NCI-H460 (cell line): Measurements from ENCODE around the gene CFAP70. TPM values are rescaled to one million over a fixed set of nuclear protein-coding genes. Genes with fewer than 3 reads are reported as not detected.
A peak's percentile ranks its signal among the peaks of the same experiment; 100 is the strongest.
"Not testable (repeated sequence)": the region's sequence is repeated elsewhere in the genome, so short reads cannot be mapped to it uniquely, and the experiment has no call there.

ENCODE experiments used
- DNase-seq: peaks from one replicate; pipeline ENCODE4 v3.0.0-alpha.2; 2016; ENCODE audit warnings: low read depth; ENCODE audit errors: extremely low read depth
- total RNA-seq: library from RNA; depleted of rRNA; stranded (reverse); fragments of >200 nt; shearing (Covaris generic); gene quantifications from 2 replicates; pipeline ENCODE4 v1.2.3, GENCODE V29; 2014

CFAP70 gene
- total RNA-seq, 1 experiment from 2014 or later: 0.15 TPM

DNA sequence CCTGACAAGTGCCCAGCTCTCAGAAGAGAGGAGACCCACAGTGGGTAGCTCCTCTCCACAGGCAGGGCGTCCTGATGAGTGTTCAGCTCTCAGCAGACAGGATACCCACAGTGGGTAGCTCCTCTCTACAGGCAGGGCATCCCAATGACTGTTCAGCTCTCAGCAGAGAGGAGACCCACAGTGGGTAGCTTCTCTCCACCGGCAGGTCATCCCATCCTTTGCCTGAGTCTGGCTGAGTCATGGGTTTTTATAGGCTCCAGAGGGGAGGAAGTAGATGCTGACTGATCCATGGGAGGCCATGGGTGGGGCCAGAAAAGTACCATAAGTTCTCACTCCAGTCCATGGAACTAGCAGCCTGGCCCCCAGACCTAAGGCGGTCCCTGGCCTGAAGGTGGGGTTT lies 18.5 kb downstream of the CFAP70 start:
- DNase-seq: no peak

DNA sequence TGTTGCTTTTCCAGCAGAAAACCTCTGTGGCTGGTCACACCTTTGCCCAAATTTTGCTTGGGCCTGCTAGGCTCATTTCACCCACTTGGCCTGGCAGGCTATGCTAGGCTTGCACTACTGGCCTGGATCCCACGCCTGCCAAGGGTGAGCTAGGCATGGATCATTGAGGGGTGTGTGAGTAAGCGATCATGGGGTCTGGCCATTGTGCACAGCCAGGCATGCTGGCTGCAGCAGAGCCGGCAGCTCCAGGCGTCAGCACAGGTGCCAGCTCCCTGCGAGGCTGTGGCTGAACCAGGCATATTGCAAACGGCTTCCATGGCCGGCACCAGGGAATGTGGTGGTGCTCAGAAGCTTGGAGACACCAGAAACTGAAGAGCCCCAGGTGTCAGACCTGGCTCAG lies 19.2 kb downstream of the CFAP70 start:
- no peak for DNase-seq

DNA sequence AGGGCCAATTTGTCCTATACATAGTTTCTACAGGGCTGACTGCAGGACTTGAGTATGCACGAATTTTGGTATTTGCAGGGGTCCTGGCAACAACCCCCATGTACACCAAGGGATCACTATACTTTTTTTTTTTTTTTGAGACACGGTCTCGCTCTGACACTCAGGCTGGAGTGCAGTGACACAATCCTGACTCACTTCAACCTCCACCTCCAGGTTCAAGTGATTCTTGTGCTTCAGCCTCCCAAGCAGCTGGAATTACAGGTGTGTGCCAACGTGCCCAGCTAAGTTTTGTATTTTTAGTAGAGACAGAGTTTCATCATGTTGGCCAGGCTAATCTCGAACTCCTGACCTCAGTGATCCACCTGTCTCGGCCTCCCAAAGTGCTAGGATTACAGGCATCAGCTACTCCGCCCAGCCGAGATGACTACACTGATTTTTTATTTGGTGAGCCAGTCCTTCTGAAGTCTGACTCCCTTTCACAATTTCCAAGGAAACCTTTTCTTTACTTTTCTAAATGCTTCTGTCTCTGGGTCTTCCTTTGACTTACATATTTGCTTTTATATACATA lies 19.8 kb downstream of the CFAP70 start:
- no peak for DNase-seq

DNA sequence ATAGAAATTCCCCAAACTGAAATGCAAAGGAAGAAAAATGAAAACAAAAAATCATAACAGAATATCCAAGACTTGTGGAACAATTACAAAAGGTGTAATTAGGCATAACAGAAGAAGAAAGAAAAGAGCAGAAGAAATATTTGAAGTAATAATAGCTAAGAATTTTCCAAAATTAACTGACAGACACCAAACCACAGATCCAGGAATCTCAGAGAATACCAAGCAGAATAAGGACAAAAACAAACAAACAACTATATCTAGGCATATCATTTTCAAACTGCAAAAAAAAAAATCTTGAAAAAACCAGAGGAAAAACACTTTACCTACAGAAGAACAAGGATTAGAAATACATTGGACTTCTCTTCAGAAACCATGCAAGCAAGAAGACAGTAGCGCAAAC lies 25.5 kb downstream of the CFAP70 start:
- no peak for DNase-seq

DNA sequence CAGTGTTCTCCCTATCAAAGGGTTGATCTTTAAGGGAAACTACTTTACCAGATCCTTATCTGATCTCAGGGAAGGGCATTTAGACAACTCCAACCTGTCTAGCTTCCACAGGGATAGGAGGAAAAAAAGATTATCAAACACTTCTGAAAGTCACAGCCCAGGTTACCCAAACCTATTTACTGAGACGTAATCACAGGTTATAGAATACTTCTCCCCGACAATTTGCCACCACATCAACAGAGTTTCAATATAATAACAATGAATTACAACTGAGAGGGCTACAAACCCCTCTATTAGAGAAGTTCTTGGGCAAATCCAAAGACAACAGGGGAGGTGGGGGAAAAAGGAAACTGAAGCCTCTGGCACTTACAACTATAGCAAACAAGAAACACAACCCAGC lies 26.3 kb downstream of the CFAP70 start:
- DNase-seq: no peak

DNA sequence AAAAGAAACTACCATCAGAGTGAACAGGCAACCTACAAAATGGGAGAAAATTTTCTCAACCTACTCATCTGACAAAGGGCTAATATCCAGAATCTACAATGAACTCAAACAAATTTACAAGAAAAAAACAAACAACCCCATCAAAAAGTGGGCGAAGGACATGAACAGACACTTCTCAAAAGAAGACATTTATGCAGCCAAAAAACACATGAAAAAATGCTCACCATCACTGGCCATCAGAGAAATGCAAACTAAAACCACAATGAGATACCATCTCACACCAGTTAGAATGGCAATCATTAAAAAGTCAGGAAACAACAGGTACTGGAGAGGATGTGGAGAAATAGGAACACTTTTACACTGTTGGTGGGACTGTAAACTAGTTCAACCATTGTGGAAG lies 30.1 kb downstream of the CFAP70 start:
- not testable (repeated sequence) for DNase-seq

DNA sequence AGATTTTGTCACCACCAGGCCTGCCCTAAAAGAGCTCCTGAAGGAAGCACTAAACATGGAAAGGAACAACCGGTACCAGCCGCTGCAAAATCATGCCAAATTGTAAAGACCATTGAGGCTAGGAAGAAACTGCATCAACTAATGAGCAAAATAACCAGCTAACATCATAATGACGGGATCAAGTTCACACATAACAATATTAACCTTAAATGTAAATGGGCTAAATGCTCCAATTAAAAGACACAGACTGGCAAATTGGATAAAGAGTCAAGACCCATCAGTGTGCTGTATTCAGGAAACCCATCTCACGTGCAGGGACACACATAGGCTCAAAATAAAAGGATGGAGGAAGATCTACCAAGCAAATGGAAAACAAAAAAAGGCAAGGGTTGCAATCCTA lies 33.4 kb downstream of the CFAP70 start:
- DNase-seq: not testable (repeated sequence)

DNA sequence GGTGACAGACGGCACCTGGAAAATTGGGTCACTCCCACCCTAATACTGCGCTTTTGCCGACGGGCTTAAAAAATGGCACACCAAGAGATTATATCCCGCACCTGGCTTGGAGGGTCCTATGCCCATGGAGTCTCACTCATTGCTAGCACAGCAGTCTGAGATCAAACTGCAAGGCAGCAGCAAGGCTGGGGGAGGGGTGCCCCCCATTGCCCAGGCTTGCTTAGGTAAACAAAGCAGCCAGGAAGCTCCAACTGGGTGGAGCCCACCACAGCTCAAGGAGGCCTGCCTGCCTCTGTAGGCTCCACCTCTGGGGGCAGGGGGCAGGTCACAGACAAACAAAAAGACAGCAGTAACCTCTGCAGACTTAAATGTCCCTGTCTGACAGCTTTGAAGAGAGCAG lies 35.1 kb downstream of the CFAP70 start:
- DNase-seq: not testable (repeated sequence)

DNA sequence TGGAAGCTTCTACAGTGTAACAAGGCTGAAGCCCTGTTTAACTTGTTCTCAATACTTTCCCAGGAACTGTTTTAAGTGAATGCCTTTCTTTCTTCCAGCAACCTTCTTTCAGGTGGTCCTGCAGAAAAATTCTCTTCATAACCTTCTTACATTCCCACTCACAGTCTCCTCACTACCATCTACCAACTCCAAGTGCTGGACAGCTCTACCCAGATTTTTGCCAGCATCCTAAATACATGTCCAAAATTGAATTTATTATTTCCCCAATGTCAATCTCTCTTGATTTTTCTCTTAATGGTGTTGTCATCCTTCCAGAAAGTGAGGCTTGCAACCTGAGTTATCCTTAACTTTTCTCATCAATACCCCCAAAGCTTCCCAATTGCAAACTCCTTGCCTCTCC lies 48.2 kb downstream of the CFAP70 start:
- no peak for DNase-seq

DNA sequence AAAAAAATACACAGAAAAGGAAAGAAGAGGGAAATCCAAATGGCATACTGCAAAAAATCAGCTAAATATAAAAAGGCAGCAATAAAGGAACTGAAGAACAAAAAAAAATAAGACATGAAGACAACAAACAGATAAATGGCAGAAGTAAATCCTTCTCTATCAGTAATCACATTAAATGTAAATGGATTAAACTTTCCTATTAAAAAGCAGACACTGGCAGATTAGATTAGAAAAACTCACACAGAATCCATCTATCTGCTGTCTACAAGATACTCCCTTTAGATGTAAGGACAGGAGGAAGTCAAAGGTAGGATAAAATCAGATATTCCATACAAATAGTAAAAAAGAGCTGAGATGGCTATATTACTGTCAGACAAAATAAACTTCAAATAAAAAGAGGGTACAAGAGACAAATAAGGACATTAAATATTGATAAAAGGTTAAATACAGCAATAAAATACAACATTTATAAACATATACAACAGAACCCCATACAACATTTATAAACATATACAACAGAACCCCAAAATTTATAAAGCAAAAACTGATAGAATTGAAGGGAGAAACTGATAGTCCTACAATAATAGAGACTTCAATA lies 51.4 kb downstream of the CFAP70 start:
- no peak for DNase-seq

DNA sequence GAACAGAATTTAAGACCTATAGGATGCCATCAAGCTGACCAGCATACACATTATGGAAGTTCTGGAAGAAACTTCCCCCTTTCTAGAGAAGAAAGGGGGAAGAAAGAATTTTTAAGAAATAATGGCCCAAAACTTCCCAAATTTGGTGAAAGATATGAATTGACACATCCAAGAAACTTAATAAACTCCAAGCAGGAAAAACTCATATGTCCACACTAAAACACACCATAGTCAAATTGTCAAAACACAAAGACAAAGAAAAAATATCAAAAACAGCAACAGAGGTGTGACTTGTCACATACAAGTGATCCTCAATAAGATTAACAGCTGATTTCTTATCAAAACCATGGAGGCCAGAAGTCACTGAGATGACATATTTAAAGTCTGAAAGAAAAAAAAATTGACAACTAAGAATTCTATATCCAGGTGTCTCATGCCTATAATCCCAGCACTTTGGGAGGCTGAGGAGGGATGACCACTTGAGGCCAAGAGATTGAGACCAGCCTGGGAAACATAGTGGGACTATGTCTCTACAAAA lies 52.4 kb downstream of the CFAP70 start:
- DNase-seq: no peak

DNA sequence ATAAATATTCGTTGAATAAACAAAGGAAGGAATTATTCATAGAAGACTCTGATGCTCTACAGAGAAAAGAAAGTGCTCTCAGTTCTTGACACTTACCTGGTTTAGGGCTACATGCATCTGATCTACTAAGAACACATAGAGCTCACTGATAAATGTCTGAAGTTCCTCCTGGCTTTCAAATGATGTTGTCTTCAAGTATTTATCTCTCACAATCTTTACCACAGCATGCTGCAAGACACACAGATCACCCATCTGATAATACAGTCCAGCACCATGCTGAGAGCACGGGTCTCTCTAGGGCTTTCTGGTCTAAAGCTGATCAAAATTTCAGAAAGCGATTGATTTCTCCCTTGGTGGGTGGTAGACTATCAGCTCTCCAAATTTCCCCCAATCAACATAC lies 61.7 kb downstream of the CFAP70 start:
- no peak for DNase-seq

DNA sequence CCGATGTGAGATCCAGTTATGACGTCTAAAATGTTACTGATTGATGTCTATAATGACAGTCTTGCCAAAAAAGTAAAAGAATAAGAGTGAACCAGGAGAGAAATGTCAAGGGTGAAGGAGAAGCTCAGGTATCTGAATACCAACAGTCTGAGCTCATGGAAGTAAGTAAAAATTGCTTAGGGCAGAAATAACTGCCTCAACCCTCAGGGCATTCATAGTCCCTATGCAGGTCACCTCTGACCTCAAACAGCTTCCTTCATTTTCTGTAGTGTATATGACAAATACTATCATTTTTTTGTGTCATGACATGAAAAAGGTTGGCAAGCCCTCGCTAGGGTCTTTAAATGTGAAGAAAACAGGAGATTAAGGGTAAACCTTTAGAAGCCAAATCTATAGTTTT lies 65.2 kb downstream of the CFAP70 start:
- no peak for DNase-seq

DNA sequence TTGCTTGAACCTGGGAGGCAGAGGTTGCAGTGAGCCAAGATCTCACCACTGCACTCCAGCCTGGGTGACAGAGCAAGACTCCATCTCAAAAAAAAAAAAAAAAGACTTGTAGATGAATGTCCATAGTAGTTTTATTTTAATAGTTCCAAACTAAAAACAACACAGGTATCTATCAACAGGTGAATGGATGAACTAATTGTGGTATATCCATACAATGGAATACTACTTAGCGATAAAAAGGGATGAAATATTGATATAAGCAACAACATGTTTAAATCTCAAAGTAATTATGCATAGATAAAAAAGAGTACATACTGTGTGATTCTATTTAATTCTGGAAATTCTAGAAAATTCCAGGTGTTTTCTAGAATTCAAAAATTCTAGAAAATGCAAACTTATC lies 68.7 kb downstream of the CFAP70 start:
- DNase-seq: no peak

DNA sequence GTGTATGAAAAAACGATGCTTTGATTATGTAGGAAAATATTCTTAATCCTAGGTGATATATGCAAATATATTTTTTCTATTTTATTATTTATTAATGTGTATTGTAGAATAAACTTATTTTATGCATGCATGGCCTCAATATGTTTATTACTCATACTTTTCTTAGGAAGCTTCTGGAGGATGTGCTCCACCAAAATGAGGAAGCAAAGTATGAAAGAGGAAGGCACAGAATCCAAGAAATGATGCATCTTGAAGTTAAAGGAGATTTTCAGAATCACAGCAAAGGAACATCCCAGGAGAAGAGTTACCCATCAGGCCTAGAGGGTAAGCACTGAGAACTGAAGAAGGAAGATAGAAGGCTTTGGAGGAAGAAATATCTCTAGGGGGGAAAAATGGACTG lies 71.2 kb downstream of the CFAP70 start:
- no peak for DNase-seq

DNA sequence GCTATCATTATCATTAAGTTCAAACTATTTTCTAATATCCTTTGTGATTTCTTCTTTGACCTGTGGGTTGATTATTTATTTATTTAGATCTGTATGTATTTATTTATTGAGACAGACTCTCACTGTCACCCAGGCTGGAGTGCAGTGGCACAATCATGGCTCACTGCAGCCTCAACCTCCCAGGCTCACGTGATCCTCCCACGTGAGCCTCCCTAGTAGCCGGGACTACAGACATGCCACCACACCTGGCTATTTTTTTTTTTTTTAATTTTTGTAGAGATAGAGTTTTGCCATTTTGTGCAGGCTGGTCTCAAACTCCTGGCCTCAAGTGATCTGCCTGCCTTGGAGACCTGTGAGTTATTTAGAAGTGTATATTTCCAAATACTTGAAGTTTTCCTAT lies 77.6 kb downstream of the CFAP70 start:
- no peak for DNase-seq

DNA sequence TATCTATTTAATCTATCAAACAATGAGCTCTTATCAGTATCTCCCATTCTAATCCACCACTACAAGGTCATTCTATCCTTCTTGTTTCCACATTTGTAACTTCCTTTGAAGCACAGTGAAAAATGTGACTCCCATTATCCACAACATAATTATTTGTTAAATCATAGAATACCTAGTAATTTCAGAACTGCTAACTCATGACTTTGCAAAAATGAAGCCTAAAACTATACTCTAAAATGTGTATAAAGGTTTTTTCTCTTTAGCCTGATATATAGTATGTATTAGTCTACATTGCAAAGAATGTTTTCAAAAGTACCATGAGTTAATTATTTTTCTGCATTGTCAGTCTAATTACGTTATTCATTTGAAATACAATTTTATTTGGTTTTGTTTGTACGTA lies 94.2 kb downstream of the CFAP70 start:
- no peak for DNase-seq

DNA sequence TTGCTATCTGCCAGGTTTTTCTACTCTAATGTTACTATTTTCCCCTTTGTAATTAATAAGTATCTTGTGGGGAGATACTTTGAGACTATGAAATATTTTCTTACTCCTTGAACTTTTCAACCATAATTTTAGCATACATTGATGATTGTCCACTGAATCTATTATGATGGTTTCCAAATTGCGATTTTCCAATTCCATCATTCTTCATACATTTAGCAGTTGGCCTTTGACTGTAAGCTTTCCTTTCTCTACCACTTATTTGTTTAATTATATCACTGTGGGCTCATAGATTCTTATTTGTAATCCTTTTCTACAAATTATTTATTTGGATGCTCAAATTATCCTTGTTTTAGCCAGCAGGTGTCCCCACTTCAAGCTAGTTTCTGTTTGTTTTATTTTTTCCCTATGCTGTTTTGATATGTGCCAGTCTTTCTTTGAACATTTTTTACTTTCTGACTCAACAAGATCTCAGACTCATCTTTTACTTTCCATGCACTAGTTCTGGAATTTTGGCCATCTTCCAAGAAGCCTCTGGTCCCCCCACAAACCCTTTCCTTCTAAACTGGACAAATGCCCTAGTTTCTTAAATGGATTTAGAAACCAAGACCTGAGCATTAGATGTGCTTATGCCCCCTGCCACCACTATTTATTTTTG lies 94.8 kb downstream of the CFAP70 start:
- peak; percentile 30 for DNase-seq

DNA sequence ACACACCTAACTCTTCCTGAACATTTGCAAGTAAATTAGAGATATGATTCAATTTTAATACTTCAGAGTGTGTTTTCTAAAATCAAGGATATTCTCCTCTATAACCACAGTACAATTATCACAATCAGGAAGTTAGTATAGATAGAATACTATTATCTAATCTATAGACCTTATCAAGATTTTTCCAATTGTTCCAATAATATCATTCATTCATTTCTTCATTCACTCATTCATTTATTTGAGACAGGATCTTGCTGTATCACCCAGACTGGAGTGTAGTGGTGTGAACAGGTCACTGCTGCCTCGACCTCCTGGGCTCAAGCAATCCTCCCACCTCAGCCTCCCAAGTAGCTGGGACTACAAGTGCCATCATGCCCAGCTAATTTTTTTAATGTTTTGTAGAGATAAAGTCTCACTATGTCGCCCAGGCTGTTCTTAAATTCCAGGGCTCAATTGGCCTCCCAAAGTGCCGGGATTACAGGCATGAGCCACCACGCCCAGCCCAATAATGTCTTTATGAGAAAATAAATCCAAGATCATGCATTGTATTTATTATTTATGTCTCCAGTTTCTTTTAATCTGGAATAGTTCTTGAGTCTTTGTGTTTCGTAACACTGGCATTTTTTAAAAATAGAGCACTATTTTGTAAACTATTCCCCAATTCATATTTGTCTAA lies 95.6 kb downstream of the CFAP70 start:
- no peak for DNase-seq

DNA sequence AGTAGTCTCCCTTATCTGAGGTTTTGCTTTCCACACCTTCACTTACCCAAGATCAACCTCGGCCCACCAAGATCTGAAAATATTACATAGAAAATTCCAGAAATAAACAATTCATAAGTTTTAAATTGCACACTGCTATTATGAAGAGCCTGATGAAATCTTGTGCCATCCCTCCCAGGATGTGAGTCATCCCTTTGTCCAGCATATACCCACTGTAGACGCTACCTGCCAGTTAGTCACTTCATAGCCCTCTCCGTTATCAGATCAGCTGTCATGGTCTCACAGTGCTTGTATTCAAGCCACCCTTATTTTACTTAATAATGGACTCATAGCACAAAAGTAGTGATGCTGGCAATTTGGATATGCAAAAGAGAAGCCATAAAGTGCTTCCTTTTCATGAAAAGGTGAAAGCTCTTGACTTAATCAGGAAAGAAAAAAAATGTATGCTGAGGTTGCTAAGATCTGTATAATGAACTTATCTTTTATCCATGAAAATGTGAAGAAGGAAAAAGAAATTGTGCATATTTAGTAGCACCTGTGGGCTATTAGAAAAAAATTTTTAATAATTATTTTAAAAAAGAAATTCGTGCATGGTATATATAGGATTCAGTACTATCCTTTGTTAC lies 96.4 kb downstream of the CFAP70 start:
- peak; percentile 90 for DNase-seq

DNA sequence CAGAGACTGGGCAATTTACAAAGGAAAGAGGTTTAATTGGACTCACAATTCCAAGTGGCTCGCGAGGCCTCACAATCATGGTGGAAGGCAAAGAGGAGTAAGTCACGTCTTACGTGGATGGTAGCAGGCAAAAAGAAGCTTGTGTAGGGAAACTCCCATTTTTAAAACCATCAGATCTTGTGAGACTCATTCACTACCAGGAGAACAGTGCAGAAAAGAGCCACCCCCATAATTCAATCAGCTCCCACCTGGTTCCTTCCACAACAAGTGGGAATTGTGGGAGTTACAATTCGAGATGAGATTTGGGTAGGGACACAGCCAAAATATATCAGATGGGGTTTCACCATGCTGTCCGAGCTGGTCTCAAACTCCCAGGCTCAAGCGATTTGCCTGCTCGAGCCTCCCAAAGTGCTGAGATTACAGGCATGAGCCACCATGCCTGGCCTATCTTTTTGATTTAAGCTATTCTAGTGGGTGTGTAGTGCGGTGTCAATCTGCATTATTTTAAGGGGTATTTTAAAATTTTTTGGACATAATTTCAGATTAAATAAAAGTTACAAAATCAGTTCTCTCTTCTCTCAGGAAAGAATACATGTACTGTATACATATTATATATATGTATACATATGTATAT lies 97.2 kb downstream of the CFAP70 start:
- no peak for DNase-seq
